ENCODE data around the gene CAPN15. TPM values are rescaled to one million over a fixed set of nuclear protein-coding genes. Genes with fewer than 3 reads are reported as not detected.

Gene CAPN15
- total RNA-seq, 5 donors from 2014 or later (not counting 1 experiment from before 2014, with no cell fraction given), result 61.7 to 89.0 (median 82.7) TPM

DNA sequence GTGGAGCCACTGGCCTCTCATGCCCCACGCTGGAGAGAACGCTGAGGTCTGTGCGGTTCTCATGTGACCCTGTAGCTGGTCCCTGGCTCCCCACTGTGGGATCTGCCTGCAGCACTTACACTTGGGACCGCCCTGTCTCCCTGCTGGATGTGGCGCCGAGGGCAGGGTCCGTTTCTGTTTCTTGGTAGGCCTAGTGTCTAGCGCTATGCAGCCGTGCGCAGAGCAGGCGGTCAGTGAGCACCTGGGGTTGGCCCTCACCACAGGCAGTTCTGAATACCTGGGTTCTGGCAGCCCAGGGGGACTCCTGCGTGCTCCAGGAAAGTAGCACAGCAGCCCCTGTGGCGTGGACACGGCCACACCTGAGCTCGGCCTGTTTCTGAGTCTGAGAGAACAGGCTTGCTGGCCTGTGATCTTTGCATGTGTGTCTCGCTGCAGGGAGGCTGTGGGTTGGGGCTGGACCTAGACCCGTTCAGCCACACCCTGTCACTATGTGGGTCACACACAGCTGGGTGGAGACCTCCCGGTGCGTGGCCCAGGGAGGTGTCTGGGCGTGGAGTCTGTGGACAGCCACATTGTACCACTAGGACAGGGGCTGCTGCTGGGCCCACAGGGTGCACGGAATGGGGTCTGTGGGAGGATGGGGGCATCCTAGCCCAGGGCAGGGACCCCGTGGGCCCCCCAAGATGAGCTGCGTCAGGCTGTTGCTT, 2.8 kb downstream of the CAPN15 start:
- Histone ChIP-seq H3K27me3 (replicated peaks in 1 of 2; ENCODE audit: control insufficient read depth in 2 of 2, extremely low read depth in 1 of 2, insufficient read depth in 2 of 2, low read length in 1 of 2) (no peaks in the 10 kb centered on the region), H3K36me3 (ENCODE audit: control insufficient read depth in 2 of 2, extremely low read depth in 1 of 2, insufficient read depth in 1 of 2, low read length in 1 of 2) (peaks cover 0 to 2% of the 10 kb centered on the region in 2 donors), H3K4me1 (ENCODE audit: control insufficient read depth in 1 of 2, extremely low read depth in 1 of 2, insufficient read depth in 2 of 2, low read length in 2 of 2) (peaks cover 12 to 50% of the 10 kb centered on the region in 2 experiments), H3K4me3 (ENCODE audit: control insufficient read depth in 1 of 2, extremely low read depth in 1 of 2, low read length in 1 of 2) (no peak overlapping the region), H3K9me3 (no peaks in the 10 kb centered on the region), H3K27ac (ENCODE audit: low read length) (no peak overlapping the region)
- ATAC-seq (replicated peaks in 1 of 4), result no peak
- POLR2A ChIA-PET, result no interaction called here
- no peaks in the 10 kb centered on the region for H3K9me3 Mint-ChIP-seq
- H3K4me1 Mint-ChIP-seq, result peaks cover 25 to 36% (median 35%) of the 10 kb centered on the region in 3 donors
- peak overlapping the region; percentile 88 to 90 (median 88) for H3K4me3 Mint-ChIP-seq
- 79% methylated on average over 21 of the region's 23 CpGs for WGBS (ENCODE audit: insufficient coverage)
- H3K36me3 Mint-ChIP-seq, result no peaks in the 10 kb centered on the region
- no peak for DNase-seq
- peak overlapping the region; percentile 28 to 36 for H3K27ac Mint-ChIP-seq
- CTCF ChIA-PET, result no interaction called here
- no peaks in the 10 kb centered on the region for H3K27me3 Mint-ChIP-seq

DNA sequence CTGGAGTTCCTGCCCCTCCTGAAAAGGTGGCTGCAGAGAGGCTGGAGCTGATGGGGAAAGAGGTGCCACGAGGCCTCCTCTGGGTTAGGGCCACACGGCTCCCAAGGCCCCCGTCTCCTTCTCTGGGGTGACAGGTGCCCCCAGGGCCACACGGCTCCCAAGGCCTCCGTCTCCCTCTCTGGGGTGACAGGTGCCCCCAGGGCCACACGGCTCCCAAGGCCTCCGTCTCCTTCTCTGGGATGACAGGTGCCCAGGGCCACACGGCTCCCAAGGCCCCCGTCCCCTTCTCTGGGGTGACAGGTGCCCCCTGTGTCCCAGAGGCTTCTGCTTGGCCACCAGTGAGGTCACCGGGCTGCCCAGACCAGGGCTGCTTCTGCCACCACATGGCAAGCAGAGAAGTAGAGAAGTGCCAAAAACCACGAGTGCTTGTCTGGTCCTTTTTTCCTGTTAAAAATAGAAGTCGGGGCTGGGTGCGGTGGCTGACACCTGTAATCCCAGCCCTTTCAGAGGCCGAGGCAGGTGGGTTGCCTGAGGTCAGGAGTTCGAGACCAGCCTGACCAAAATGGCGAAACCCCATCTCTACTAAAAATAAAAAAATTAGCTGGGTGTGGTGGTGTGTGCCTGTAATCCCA, 4.1 kb downstream of the CAPN15 start:
- peaks cover 21 to 24% (median 21%) of the 10 kb centered on the region in 3 donors for H3K4me1 Mint-ChIP-seq
- H3K9me3 Mint-ChIP-seq, result no peaks in the 10 kb centered on the region
- CTCF ChIA-PET, result no interaction called here
- Histone ChIP-seq H3K36me3 (ENCODE audit: control insufficient read depth in 2 of 2, extremely low read depth in 1 of 2, insufficient read depth in 1 of 2, low read length in 1 of 2) (peaks cover under 1 to 9% of the 10 kb centered on the region in 2 donors), H3K27ac (ENCODE audit: low read length) (no peak overlapping the region), H3K4me3 (ENCODE audit: control insufficient read depth in 1 of 2, extremely low read depth in 1 of 2, low read length in 1 of 2) (no peak overlapping the region), H3K4me1 (ENCODE audit: control insufficient read depth in 1 of 2, extremely low read depth in 1 of 2, insufficient read depth in 2 of 2, low read length in 2 of 2) (peaks cover 2 to 37% of the 10 kb centered on the region in 2 experiments), H3K9me3 (no peaks in the 10 kb centered on the region), H3K27me3 (replicated peaks in 1 of 2; ENCODE audit: control insufficient read depth in 2 of 2, extremely low read depth in 1 of 2, insufficient read depth in 2 of 2, low read length in 1 of 2) (no peaks in the 10 kb centered on the region)
- DNase-seq (no peak), ATAC-seq (replicated peaks in 1 of 4) (no peak)
- no peak overlapping the region for H3K4me3 Mint-ChIP-seq
- H3K36me3 Mint-ChIP-seq, result no peaks in the 10 kb centered on the region
- no peak overlapping the region for H3K27ac Mint-ChIP-seq
- POLR2A ChIA-PET, result interaction anchor here in 1 of 2 donors (0.6 kb wide), 1 partner anchor 11 kb away, joined by 4 read pairs; no protein-coding TSS in a partner anchor
- WGBS (ENCODE audit: insufficient coverage), result 89% methylated on average over 11 of the region's 16 CpGs
- H3K27me3 Mint-ChIP-seq, result no peaks in the 10 kb centered on the region

DNA sequence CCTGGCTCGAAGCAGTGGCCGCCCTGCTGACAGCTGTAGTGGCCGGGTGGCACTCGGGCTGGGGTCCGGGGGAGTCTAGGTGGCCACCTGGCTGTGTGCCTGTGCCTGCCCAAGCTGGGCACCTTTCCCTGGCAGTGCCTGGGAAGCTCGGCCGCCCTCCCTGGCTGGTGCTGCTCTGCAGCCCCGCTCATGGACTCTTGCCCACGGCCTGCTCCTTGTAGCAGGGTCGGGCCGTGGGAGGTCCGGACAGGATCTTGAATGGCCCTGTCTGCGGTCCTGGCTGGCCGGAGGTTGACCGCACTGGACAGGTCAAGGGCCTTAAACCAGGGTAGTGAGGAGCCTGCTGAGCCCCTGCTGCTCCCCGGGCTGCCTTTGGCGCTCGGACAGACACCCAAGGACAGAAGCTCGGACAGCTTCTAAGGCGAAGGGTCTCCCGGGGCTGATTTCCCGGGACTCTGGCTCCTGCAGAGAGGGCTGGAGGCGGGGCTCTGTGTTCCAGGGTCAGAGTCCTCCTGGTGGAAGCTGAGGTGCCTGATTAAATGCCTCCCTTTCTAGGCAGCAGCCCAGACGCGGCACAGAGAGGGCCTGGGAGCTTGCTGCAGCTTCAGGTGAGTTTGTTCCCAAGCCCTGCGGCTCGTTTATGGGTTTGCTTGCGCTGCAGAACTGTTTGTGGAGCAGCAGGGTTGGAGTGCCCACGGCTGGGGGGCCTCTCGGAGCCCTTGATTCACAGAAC, 6.0 kb downstream of the CAPN15 start:
- H3K4me3 ChIP-seq (ENCODE audit: control insufficient read depth in 1 of 2, extremely low read depth in 1 of 2, low read length in 1 of 2), result no peak overlapping the region
- H3K4me1 ChIP-seq (ENCODE audit: control insufficient read depth in 1 of 2, extremely low read depth in 1 of 2, insufficient read depth in 2 of 2, low read length in 2 of 2), result peaks cover 0 to 30% of the 10 kb centered on the region in 2 experiments
- no peak overlapping the region for H3K27ac ChIP-seq (ENCODE audit: low read length)
- H3K27me3 Mint-ChIP-seq, result no peaks in the 10 kb centered on the region
- peaks cover 17 to 22% (median 19%) of the 10 kb centered on the region in 3 donors for H3K4me1 Mint-ChIP-seq
- no peaks in the 10 kb centered on the region for H3K36me3 Mint-ChIP-seq
- H3K27ac Mint-ChIP-seq, result no peak overlapping the region
- ChIA-PET CTCF (interaction anchor here in 1 of 2 donors (0.6 kb wide), 1 partner anchor 110 kb away, joined by 4 read pairs; no protein-coding TSS in a partner anchor), POLR2A (interaction anchor here in 1 of 2 donors (0.7 kb wide), 1 partner anchor 35 kb away, joined by 3 read pairs; no protein-coding TSS in a partner anchor)
- 94% methylated on average over 28 of the region's 30 CpGs for WGBS (ENCODE audit: insufficient coverage)
- DNase-seq (no peak), ATAC-seq (replicated peaks in 1 of 4) (no peak)
- H3K27me3 ChIP-seq (replicated peaks in 1 of 2; ENCODE audit: control insufficient read depth in 2 of 2, extremely low read depth in 1 of 2, insufficient read depth in 2 of 2, low read length in 1 of 2), result no peaks in the 10 kb centered on the region
- no peaks in the 10 kb centered on the region for H3K9me3 Mint-ChIP-seq
- peaks cover 9 to 23% of the 10 kb centered on the region in 2 donors for H3K36me3 ChIP-seq (ENCODE audit: control insufficient read depth in 2 of 2, extremely low read depth in 1 of 2, insufficient read depth in 1 of 2, low read length in 1 of 2)
- no peaks in the 10 kb centered on the region for H3K9me3 ChIP-seq
- H3K4me3 Mint-ChIP-seq, result no peak overlapping the region

DNA sequence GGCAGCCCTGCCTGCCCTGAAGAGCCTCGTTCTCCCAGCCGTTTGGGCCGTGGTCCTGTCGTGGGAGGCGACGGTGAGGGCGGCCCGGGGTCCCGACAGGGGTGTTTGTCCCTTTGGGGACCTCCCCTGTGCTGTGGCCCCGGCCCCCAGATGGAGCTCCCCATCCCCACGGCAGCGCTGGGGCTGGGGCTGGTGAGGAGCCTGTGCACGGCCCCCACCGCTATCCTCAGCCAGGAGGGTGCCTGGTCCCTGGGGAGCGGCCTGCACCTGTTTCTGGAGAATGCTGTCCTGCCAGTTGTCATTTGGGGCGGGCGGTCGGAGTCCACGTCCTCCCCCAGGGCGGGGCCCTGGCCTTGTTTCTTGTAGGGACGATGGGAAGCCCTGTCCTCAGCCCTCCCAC, 6.6 kb downstream of the CAPN15 start:
- ChIA-PET CTCF (no interaction called here), POLR2A (no interaction called here)
- DNase-seq (no peak), ATAC-seq (replicated peaks in 1 of 4) (no peak)
- Mint-ChIP-seq H3K27ac (no peak overlapping the region), H3K27me3 (no peaks in the 10 kb centered on the region), H3K9me3 (no peaks in the 10 kb centered on the region), H3K36me3 (no peaks in the 10 kb centered on the region), H3K4me3 (no peak overlapping the region), H3K4me1 (peaks cover 11 to 18% (median 17%) of the 10 kb centered on the region in 3 donors)
- Histone ChIP-seq H3K9me3 (no peaks in the 10 kb centered on the region), H3K36me3 (ENCODE audit: control insufficient read depth in 2 of 2, extremely low read depth in 1 of 2, insufficient read depth in 1 of 2, low read length in 1 of 2) (peaks cover 9 to 24% of the 10 kb centered on the region in 2 donors), H3K4me3 (ENCODE audit: control insufficient read depth in 1 of 2, extremely low read depth in 1 of 2, low read length in 1 of 2) (no peak overlapping the region), H3K4me1 (ENCODE audit: control insufficient read depth in 1 of 2, extremely low read depth in 1 of 2, insufficient read depth in 2 of 2, low read length in 2 of 2) (peaks cover 0 to 25% of the 10 kb centered on the region in 2 experiments), H3K27ac (ENCODE audit: low read length) (no peak overlapping the region), H3K27me3 (replicated peaks in 1 of 2; ENCODE audit: control insufficient read depth in 2 of 2, extremely low read depth in 1 of 2, insufficient read depth in 2 of 2, low read length in 1 of 2) (no peaks in the 10 kb centered on the region)
- 91% methylated on average over 19 of the region's 21 CpGs for WGBS (ENCODE audit: insufficient coverage)

DNA sequence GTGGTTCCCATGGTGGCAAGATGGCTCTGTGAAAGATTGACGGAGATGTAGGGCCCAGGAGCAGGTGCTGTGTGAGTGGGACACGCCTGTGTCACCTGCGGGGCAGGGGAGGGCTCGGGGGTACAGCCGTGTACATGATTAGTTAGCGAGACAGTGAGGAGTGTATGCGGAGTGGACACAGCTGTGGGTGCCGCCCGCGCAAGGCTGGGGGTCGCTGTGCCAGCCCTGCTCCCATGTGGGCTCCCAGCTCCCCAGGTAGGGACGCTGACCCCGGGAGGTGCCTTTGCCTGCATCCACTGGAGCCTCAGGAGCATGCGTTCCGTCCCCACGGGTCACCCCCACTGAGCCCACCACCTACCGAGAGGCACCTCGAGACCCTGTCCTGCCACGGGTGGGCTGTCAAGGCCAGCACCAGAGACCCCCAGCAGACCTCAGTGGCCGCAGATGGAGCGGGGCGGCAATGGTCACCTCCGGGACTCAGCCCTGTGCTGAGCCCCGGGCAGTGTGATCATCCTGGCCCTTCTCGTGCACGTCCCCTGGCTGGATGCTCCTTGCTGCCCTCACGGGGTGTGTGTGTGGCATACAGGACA, 7.4 kb downstream of the CAPN15 start:
- H3K9me3 Mint-ChIP-seq, result no peaks in the 10 kb centered on the region
- Histone ChIP-seq H3K9me3 (no peaks in the 10 kb centered on the region), H3K27ac (ENCODE audit: low read length) (no peak overlapping the region), H3K4me1 (ENCODE audit: control insufficient read depth in 1 of 2, extremely low read depth in 1 of 2, insufficient read depth in 2 of 2, low read length in 2 of 2) (peaks cover 0 to 16% of the 10 kb centered on the region in 2 experiments), H3K36me3 (ENCODE audit: control insufficient read depth in 2 of 2, extremely low read depth in 1 of 2, insufficient read depth in 1 of 2, low read length in 1 of 2) (peaks cover 9 to 28% of the 10 kb centered on the region in 2 donors), H3K4me3 (ENCODE audit: control insufficient read depth in 1 of 2, extremely low read depth in 1 of 2, low read length in 1 of 2) (no peak overlapping the region), H3K27me3 (replicated peaks in 1 of 2; ENCODE audit: control insufficient read depth in 2 of 2, extremely low read depth in 1 of 2, insufficient read depth in 2 of 2, low read length in 1 of 2) (no peaks in the 10 kb centered on the region)
- no peak overlapping the region for H3K27ac Mint-ChIP-seq
- ChIA-PET POLR2A (no interaction called here), CTCF (no interaction called here)
- no peaks in the 10 kb centered on the region for H3K27me3 Mint-ChIP-seq
- ATAC-seq (replicated peaks in 1 of 4), result no peak
- H3K4me3 Mint-ChIP-seq, result no peak overlapping the region
- H3K36me3 Mint-ChIP-seq, result no peaks in the 10 kb centered on the region
- WGBS (ENCODE audit: insufficient coverage), result 96% methylated on average over 21 of the region's 27 CpGs
- DNase-seq, result no peak
- H3K4me1 Mint-ChIP-seq, result peaks cover 7 to 10% (median 9%) of the 10 kb centered on the region in 3 donors
